Stimulated activated naive B cell treated with anti-CD40 and anti-IgM and Interleukin-4, amounts not matched to agents 10 μg/mL and 1 μg/mL and 100 μg/mL, for 72 hours (primary cell): ENCODE data around the gene MAD1L1.
"Not testable (repeated sequence)": the region's sequence is repeated elsewhere in the genome, so short reads cannot be mapped to it uniquely, and the experiment has no call there.

ENCODE experiments used
- ATAC-seq, 2 donors: fragments of 150-1000 bp; cut with Tn5 transposase; replicated peaks; 2 replicates each; pipeline ENCODE4 v1.10.0; 2021; ENCODE audit warnings: moderate library complexity in 1 of 2
- DNase-seq: peaks from one replicate; pipeline ENCODE4 v3.0.0; 2021
- H3K27ac Mint-ChIP-seq: one replicate; pipeline ENCODE4 v1.8.0; 2022; ENCODE audit warnings: mild to moderate bottlenecking, mixed read lengths
- H3K27me3 Mint-ChIP-seq, 2 donors: one replicate each; pipeline ENCODE4 v1.8.0; 2022; ENCODE audit warnings: mixed read lengths in 2 of 2
- H3K36me3 Mint-ChIP-seq, 2 donors: one replicate each; pipeline ENCODE4 v1.8.0; 2022; ENCODE audit warnings: mixed read lengths in 2 of 2, mild to moderate bottlenecking in 1 of 2
- H3K4me1 Mint-ChIP-seq, 2 donors: one replicate each; pipeline ENCODE4 v1.8.0; 2022; ENCODE audit warnings: mixed read lengths in 2 of 2, mild to moderate bottlenecking in 1 of 2
- H3K4me3 Mint-ChIP-seq, 2 donors: one replicate each; pipeline ENCODE4 v1.8.0; 2022; ENCODE audit warnings: mild to moderate bottlenecking in 2 of 2, mixed read lengths in 2 of 2, moderate library complexity in 1 of 2
- H3K9me3 Mint-ChIP-seq, 2 donors: one replicate each; pipeline ENCODE4 v1.8.0; 2022; ENCODE audit warnings: mixed read lengths in 2 of 2, mild to moderate bottlenecking in 1 of 2

MAD1L1 gene

DNA sequence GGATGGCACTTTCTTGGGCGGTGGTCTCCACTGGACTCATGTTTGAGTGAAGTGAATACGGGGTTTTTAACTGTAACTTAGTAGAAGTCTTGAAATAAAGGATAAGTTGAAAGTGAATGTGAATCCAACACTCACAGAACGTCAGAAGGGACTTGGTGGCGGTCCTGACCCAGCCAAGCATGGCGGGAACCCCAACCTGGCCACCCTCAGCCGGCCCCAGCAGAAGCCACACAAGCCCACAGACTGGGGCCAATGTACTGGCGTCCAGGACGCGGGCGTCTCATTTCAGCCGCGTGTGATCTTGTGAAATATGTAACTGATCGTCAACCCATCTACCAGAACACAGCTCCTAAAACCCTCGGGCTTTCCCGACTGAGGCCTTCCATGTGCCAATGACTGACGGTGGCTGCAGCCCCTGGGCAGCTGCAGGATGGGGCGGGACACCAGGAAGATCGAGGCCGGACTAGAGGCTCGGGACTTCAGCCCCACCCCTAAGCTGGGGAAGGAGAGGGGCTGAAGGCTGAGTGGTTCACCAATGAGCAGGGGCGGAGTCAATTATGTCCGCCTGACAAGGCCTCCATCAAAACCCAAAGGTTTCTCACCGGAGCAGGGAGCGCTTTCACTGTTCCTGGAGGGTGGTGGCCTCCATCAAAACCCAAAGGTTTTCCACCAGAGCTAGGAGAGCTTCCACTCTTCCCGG, 161.5 kb downstream of the MAD1L1 start:
- peak overlapping the region; percentile 92 for H3K27ac Mint-ChIP-seq
- no peak for ATAC-seq
- no peak for DNase-seq
- H3K27me3 Mint-ChIP-seq, result no peaks in the 10 kb centered on the region
- H3K4me1 Mint-ChIP-seq, result peaks cover 57 to 84% of the 10 kb centered on the region in 2 donors
- H3K36me3 Mint-ChIP-seq, result peaks cover 23 to 66% of the 10 kb centered on the region in 2 donors
- no peak overlapping the region for H3K4me3 Mint-ChIP-seq
- H3K9me3 Mint-ChIP-seq, result no peaks in the 10 kb centered on the region

DNA sequence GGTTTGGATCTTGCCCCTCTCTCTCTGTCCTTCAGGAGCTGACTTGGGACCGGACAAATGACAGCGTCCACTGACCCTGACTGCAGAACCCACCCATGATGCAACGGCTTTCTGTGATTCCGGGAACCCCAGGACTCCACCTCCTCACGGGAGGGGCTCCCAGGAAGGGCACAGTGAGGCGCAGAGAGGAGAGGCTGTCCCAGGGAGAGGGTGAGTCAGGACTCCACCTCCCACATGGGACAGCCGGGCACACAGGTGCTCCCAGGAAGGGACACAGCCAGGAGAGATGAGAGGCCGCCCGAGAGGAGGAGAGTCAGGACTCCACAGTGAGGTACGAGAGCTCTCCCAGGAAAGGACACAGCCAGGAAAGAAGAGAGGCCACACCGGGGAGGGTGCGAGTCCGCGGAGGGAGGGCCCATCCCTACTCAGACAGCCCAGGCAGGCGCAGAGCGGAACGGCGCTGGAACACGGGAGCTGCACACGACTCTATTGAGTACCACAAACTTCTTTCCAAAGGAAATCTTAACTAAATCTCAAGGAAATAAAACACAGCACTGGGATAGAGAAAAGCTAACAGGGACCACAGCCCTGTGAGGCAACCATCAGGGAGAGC, 162.5 kb downstream of the MAD1L1 start:
- H3K4me1 Mint-ChIP-seq, result peaks cover 58 to 82% of the 10 kb centered on the region in 2 donors
- peak overlapping the region; percentile 10 for H3K27ac Mint-ChIP-seq
- ATAC-seq (no peak), DNase-seq (no peak)
- H3K27me3 Mint-ChIP-seq, result no peaks in the 10 kb centered on the region
- H3K9me3 Mint-ChIP-seq, result no peaks in the 10 kb centered on the region
- no peak overlapping the region for H3K4me3 Mint-ChIP-seq
- H3K36me3 Mint-ChIP-seq, result peaks cover 18 to 58% of the 10 kb centered on the region in 2 donors

DNA sequence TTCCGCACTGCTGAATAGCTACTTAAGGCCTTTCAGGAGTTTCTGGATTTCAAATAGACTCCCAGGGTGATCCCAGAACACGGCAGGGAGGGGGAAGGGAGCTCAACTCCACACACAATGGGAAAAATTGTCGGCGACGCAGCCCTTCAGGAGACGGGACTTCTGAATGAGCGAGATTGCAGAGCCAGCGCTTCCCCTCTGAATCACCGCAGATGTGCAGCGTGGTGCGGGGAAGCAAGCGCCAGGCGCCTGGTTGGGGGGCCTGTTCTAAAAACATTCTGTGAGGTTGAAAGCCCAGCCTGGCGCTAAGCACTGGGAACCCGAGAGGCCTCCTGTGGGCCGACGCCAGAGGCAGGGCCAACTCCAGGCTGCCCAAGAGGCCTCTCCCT, 163.3 kb downstream of the MAD1L1 start:
- DNase-seq, result no peak
- Mint-ChIP-seq H3K27ac (no peak overlapping the region), H3K4me3 (no peak overlapping the region), H3K4me1 (peaks cover 53 to 79% of the 10 kb centered on the region in 2 donors), H3K9me3 (no peaks in the 10 kb centered on the region), H3K27me3 (no peaks in the 10 kb centered on the region), H3K36me3 (peaks cover 21 to 58% of the 10 kb centered on the region in 2 donors)
- ATAC-seq, result no peak

DNA sequence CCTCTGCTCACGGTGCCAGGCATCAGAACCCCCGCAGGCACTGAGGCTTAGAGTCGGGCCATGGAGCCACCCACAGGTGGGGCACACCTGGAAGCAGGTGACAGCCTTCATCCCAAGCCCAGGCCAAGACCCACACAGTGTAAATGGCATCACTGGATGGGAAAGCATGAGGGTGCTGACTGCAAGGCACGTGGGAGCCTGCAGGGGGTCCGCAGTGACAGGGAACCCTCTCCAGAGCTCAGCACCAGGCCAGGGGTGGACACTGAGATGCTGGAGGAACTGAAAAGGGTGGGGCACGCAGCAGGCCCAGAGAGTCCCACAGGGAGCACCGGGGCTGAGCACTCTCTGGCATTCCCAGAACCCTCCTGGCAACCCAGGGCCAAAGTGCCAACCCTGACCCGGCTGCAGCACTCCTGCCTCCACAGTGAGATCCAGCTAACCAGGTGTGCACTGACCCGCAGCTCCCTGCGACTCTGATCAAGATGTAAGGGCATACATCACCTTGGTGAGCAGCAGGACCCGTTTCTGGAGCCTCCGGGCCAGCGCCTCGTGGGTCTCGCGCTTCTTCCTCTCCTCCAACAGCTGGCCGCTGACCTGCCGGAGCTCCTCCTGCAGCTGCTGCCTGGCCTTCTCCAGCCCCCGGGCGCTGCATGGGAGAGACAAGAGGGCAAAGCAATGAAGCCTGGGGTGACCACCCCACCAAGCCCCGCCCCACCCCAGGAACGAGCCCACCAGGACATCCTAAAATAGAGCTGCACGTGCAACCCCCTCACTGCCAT, 163.9 kb downstream of the MAD1L1 start:
- Mint-ChIP-seq H3K4me3 (no peak overlapping the region), H3K27me3 (no peaks in the 10 kb centered on the region), H3K9me3 (no peaks in the 10 kb centered on the region), H3K27ac (no peak overlapping the region), H3K36me3 (peaks cover 22 to 59% of the 10 kb centered on the region in 2 donors), H3K4me1 (peaks cover 52 to 79% of the 10 kb centered on the region in 2 donors)
- DNase-seq (no peak), ATAC-seq (no peak)

DNA sequence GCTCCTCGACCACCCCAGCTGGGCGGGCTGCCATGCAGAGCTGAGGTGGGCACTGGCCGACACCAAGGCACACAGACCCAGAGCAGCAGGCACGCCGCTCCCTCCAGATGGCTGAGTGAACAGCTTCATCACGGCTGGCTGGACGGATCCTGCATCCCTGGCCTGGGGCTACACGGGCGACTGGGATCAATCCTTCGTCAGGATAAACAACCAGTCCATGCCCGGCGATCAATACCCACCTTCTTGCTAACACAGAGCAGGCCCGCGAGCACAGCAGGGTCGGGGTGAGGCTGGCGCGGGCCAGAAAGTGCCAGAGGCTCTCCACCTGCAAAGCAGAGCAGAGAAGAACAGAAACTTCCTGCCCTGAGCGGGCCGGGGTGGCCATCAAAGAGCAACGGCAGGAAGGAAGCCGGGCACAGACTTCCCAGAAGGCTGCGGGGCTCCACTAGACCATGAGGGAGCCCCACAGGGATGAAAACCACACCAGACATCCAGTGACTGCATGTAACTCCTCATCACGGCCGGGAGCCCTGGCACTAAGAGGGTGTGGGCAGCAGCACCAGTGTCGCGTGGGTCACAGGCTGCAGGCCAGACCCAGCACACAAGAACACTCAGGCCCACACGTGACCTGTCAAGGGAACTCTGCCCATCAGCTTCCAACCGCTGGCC, 166.4 kb downstream of the MAD1L1 start:
- H3K4me3 Mint-ChIP-seq, result peak overlapping the region; percentile 71 to 73
- no peaks in the 10 kb centered on the region for H3K27me3 Mint-ChIP-seq
- peaks cover 49 to 76% of the 10 kb centered on the region in 2 donors for H3K4me1 Mint-ChIP-seq
- no peaks in the 10 kb centered on the region for H3K9me3 Mint-ChIP-seq
- H3K36me3 Mint-ChIP-seq, result peaks cover 27 to 63% of the 10 kb centered on the region in 2 donors
- peak overlapping the region; percentile 94 for H3K27ac Mint-ChIP-seq
- peak; percentile 83 to 89 for ATAC-seq
- DNase-seq, result peak; percentile 40

DNA sequence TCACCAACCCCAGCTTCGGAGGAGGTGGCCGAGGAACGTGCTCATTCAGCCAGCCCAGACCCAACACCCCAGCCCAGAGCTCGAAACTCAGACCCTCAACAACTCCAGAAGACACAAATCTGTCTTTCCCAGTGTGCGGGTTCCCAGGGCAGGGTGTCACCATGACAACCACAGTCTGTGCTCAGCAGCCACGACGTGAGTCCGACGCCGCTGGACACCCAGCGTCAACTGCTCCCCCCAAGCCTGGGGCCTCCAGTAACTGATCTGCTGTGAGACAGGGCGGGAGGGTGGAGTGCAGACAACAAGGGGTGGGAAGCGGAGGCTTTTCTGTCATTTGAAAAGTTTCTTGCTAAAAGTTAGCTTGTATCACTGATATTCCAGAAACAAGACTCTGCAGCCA, 167.2 kb downstream of the MAD1L1 start:
- no peak for ATAC-seq
- Mint-ChIP-seq H3K9me3 (no peaks in the 10 kb centered on the region), H3K36me3 (peaks cover 31 to 60% of the 10 kb centered on the region in 2 donors), H3K4me1 (peaks cover 43 to 72% of the 10 kb centered on the region in 2 donors), H3K4me3 (no peak overlapping the region), H3K27ac (no peak overlapping the region), H3K27me3 (no peaks in the 10 kb centered on the region)
- no peak for DNase-seq

DNA sequence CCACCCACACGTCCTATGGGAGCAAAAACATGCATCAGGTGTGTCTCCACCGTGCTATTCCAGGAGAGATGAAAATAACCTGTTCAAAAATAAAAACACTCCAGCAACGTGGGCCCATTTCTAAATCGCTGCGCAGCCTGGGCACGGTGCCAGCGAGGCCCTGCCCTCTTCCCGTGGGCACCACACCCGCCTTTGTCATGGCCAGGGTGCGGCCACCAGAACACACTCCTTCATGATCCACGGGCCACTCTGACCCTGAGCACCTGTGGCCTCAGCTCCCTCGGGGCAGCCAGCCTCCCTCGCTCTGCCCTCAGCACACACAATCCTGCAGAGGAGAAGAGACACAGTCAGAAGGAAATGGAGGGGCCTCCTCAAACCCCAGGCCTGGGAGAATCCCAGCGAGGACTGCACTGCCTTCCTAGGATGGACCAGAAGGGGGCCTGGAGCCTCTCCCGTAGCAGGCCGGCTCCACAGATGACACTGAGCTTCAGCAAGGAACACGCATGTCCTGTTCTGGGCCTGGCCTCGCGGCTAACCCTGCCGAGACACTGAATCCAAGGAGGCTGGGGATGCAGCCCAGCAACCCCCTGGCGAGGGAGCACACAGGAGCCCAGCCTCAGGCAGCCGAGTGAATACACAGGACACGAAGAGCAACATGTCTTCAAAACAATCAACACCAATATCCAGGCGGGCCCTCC, 169.0 kb downstream of the MAD1L1 start:
- peak overlapping the region; percentile 56 for H3K27ac Mint-ChIP-seq
- no peak for ATAC-seq

DNA sequence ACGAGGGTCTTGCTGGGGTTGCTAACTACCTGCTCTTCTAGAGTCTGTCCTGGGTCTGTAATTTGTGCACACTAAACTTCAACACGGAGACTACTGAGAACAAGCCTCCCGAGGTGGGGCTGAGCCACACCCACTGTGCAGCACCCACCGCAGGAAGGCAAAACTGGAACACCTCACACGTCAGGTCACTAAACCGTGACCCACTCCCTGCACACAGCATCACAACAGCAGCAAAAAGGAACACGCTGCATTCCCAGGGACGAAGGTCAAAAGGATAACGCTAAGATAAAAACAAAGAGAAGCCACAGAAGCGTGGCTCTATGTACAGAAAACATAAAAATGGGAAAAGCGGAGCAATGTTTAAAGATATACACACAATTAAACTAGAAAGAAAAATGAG, 170.1 kb downstream of the MAD1L1 start:
- H3K4me3 Mint-ChIP-seq, result no peak overlapping the region

More for the DNA sequence above, 169.0 kb downstream of the MAD1L1 start:
- H3K4me3 Mint-ChIP-seq, result no peak overlapping the region
- H3K27me3 Mint-ChIP-seq, result no peaks in the 10 kb centered on the region
- H3K4me1 Mint-ChIP-seq, result peaks cover 34 to 55% of the 10 kb centered on the region in 2 donors
- H3K36me3 Mint-ChIP-seq, result peaks cover 44 to 66% of the 10 kb centered on the region in 2 donors
- peaks cover 0 to 1% of the 10 kb centered on the region in 2 donors for H3K9me3 Mint-ChIP-seq
- DNase-seq, result no peak

DNA sequence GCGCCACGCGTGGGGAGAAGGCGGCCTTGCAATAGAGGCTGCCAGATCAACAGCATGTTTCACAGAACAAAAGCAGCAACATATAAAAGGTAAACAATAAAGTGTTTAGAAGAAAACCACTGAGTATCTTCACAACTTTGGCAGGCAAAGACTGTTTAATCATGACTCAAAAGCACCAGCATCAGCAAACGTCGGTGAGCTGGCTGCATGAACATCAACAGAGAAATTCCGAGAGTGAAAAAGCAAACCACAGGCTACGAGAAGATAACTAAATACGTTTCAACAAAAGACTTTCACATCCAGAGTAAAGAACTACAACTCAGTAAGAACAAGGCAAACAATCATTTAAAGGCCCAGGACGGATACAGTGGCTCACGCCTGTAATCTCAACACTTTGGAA, 172.0 kb downstream of the MAD1L1 start:
- no peak for DNase-seq
- no peak for ATAC-seq
- Mint-ChIP-seq H3K27me3 (no peaks in the 10 kb centered on the region), H3K27ac (no peak overlapping the region), H3K36me3 (peaks cover 44 to 62% of the 10 kb centered on the region in 2 donors), H3K9me3 (peaks cover 0 to 1% of the 10 kb centered on the region in 2 donors), H3K4me3 (no peak overlapping the region), H3K4me1 (peaks cover 34 to 54% of the 10 kb centered on the region in 2 donors)

More for the DNA sequence above, 170.1 kb downstream of the MAD1L1 start:
- peaks cover 42 to 63% of the 10 kb centered on the region in 2 donors for H3K36me3 Mint-ChIP-seq
- ATAC-seq, result no peak
- no peak for DNase-seq
- peaks cover 32 to 52% of the 10 kb centered on the region in 2 donors for H3K4me1 Mint-ChIP-seq
- H3K9me3 Mint-ChIP-seq, result peaks cover 0 to 1% of the 10 kb centered on the region in 2 donors
- H3K27ac Mint-ChIP-seq, result peak overlapping the region; percentile 60
- H3K27me3 Mint-ChIP-seq, result no peaks in the 10 kb centered on the region

DNA sequence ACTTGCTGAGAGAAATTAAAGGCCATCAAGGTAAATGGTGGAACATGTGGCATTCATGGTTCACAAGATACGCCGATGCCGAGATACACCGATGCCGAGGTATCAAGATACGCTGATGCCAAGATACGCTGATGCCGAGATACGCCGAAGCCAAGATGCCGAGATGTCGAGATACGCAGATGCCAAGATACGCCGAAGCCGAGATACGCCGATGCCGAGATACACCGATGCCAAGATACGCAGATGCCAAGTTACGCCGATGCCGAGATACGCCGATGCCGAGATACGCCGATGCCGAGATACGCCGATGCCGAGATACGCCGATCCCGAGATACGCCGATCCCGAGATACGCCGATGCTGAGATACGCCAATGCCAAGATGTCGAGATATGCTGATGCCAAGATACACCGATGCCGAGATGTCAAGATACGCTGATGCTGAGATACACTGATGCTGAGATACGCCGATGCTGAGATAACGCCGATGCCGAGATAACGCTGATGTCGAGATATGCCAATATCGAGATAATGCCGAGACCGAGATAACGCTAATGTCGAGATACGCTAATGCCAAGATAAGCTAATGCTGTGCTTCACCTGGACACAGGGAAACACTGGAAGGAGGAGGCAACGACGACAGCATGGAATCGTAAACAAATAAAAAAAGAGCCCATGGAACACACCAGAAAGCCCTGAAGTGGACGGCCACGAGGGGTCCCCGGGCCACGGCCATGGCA, 172.6 kb downstream of the MAD1L1 start:
- no peak for ATAC-seq
- Mint-ChIP-seq H3K4me3 (no peak overlapping the region), H3K36me3 (peaks cover 45 to 64% of the 10 kb centered on the region in 2 donors), H3K27ac (no peak overlapping the region), H3K27me3 (no peaks in the 10 kb centered on the region), H3K9me3 (peaks cover 0 to 1% of the 10 kb centered on the region in 2 donors), H3K4me1 (peaks cover 34 to 51% of the 10 kb centered on the region in 2 donors)
- DNase-seq, result no peak

DNA sequence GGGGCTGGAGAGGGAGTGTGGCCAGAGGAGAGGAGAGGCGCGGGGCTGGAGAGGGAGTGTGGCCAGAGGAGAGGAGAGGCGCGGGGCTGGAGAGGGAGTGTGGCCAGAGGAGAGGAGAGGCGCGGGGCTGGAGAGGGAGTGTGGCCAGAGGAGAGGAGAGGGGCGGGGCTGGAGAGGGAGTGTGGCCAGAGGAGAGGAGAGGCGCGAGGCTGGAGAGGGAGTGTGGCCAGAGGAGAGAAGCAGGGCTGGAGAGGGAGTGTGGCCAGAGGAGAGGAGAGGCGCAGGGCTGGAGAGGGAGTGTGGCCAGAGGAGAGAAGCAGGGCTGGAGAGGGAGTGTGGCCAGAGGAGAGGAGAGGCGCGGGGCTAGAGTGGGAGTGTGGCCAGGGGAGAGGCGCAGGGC, 174.5 kb downstream of the MAD1L1 start:
- Mint-ChIP-seq H3K36me3 (peaks cover 43 to 62% of the 10 kb centered on the region in 2 donors), H3K4me1 (peaks cover 23 to 40% of the 10 kb centered on the region in 2 donors), H3K27ac (peak overlapping the region; percentile 22)
- H3K4me3 Mint-ChIP-seq, ATAC-seq, H3K27me3 Mint-ChIP-seq, H3K9me3 Mint-ChIP-seq, DNase-seq: not testable (repeated sequence)

DNA sequence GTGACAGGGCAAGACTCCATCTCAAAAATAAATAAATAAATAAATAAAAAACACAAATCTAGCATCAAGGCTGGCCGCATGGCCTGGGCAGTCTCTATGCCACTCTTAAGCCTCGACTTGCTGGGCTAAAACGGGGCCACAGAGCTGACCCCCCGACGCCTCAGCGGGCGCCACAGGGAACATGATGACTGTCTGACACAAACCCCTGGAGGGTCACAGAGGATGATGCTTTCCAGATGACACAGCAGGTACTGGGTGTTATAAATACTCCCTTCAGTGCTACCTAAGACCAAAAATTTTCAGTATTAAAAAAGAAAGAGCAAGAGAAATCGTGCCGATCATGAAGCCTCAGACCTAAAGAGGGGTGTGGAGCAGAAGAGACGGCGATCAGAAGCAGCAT, 176.8 kb downstream of the MAD1L1 start:
- H3K27ac Mint-ChIP-seq, result peak overlapping the region; percentile 86
- no peak overlapping the region for H3K4me3 Mint-ChIP-seq
- H3K27me3 Mint-ChIP-seq, result no peaks in the 10 kb centered on the region
- peaks cover 0 to 1% of the 10 kb centered on the region in 2 donors for H3K9me3 Mint-ChIP-seq
- DNase-seq (no peak), ATAC-seq (peak in 1 of 2 donors; percentile 53)
- H3K4me1 Mint-ChIP-seq, result peaks cover 13 to 28% of the 10 kb centered on the region in 2 donors
- peaks cover 41 to 62% of the 10 kb centered on the region in 2 donors for H3K36me3 Mint-ChIP-seq

DNA sequence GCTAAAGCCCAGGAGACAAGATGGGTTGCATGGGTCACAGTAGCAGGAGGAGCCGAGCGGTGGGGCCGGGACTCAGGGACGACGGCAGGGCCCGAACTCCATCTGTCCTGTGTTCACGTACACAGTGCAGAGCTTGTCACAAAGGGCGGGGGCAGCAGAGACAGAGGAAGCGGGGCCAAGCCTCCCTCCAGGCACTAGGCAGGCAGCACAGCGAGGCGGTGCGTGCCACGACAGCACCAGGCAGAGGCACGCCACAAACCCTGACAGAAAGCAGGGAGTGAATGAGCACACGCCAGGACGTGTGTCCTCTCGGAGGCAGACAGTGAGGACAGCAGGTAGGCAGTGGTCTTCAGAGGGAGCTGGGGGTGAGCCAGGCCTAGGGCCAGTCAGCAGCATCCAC, 177.8 kb downstream of the MAD1L1 start:
- peaks cover 13 to 32% of the 10 kb centered on the region in 2 donors for H3K4me1 Mint-ChIP-seq
- H3K27ac Mint-ChIP-seq, result peak overlapping the region; percentile 71

More for the DNA sequence above, 177.8 kb downstream of the MAD1L1 start:
- ATAC-seq (no peak), DNase-seq (no peak)
- no peaks in the 10 kb centered on the region for H3K9me3 Mint-ChIP-seq
- H3K27me3 Mint-ChIP-seq, result no peaks in the 10 kb centered on the region
- H3K36me3 Mint-ChIP-seq, result peaks cover 34 to 61% of the 10 kb centered on the region in 2 donors
- H3K4me3 Mint-ChIP-seq, result no peak overlapping the region
